ENCODE measurements around the gene CFAP90. TPM values are rescaled to one million over a fixed set of nuclear protein-coding genes. Genes with fewer than 3 reads are reported as not detected.

CFAP90 gene
- total RNA-seq, 1 donor from 2014 or later = 5.3 TPM

- Mint-ChIP-seq H3K36me3 (no peaks in the 10 kb centered on the region), H3K27ac (no peak overlapping the region), H3K9me3 (no peaks in the 10 kb centered on the region), H3K4me1 (ENCODE audit: unreplicated experiment) (no peaks in the 10 kb centered on the region), H3K4me3 (no peak overlapping the region), H3K27me3 (peaks cover 3% of the 10 kb centered on the region)
- DNase-seq (ENCODE audit: extremely low spot score, unreplicated experiment) = no peak
- TF ChIP-seq, protein P1, sequence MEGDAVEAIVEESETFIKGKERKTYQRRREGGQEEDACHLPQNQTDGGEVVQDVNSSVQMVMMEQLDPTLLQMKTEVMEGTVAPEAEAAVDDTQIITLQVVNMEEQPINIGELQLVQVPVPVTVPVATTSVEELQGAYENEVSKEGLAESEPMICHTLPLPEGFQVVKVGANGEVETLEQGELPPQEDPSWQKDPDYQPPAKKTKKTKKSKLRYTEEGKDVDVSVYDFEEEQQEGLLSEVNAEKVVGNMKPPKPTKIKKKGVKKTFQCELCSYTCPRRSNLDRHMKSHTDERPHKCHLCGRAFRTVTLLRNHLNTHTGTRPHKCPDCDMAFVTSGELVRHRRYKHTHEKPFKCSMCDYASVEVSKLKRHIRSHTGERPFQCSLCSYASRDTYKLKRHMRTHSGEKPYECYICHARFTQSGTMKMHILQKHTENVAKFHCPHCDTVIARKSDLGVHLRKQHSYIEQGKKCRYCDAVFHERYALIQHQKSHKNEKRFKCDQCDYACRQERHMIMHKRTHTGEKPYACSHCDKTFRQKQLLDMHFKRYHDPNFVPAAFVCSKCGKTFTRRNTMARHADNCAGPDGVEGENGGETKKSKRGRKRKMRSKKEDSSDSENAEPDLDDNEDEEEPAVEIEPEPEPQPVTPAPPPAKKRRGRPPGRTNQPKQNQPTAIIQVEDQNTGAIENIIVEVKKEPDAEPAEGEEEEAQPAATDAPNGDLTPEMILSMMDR (conservative IDR thresholded peaks at IDR 0.05) = no peak
Observed at GRCh38 chr5:7793895-7794294, 57.0 kb downstream of the CFAP90 start.

DNA sequence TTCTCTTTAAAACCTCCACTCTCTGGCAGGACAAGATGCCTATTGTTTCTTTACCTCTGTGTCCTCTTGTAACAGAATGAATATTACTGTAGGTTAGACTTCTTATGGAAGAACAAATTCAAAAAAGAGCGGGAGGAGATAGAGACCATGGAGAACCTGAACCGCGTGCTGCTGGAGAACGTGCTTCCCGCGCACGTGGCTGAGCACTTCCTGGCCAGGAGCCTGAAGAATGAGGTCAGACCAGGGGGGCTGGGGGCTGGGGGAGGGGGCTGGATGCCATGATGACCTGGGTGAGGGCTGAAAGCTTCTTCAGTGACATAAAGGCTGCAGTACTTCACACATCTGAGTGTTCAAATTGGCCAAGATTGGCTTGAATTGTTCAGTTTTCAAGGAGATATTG, 61.4 kb downstream of the CFAP90 start:
- no peak for DNase-seq (ENCODE audit: extremely low spot score, unreplicated experiment)
- H3K9me3 Mint-ChIP-seq = no peaks in the 10 kb centered on the region
- TF ChIP-seq, protein P1 (conservative IDR thresholded peaks at IDR 0.05) = no peak
- H3K36me3 Mint-ChIP-seq = no peaks in the 10 kb centered on the region
- no peak overlapping the region for H3K4me3 Mint-ChIP-seq
- no peak overlapping the region for H3K27ac Mint-ChIP-seq
- no peaks in the 10 kb centered on the region for H3K4me1 Mint-ChIP-seq (ENCODE audit: unreplicated experiment)
- H3K27me3 Mint-ChIP-seq = peaks cover 7% of the 10 kb centered on the region

GRCh38 chr5:7787770-7788169, 63.2 kb downstream of the CFAP90 start:
- Mint-ChIP-seq H3K4me3 (no peak overlapping the region), H3K27ac (no peak overlapping the region), H3K9me3 (no peaks in the 10 kb centered on the region), H3K27me3 (peaks cover 7% of the 10 kb centered on the region), H3K4me1 (ENCODE audit: unreplicated experiment) (no peaks in the 10 kb centered on the region), H3K36me3 (no peaks in the 10 kb centered on the region)
- TF ChIP-seq, protein P1 (conservative IDR thresholded peaks at IDR 0.05) = no peak
- DNase-seq (ENCODE audit: extremely low spot score, unreplicated experiment) = no peak

- Mint-ChIP-seq H3K4me3 (no peak overlapping the region), H3K36me3 (no peaks in the 10 kb centered on the region), H3K4me1 (ENCODE audit: unreplicated experiment) (peaks cover 7% of the 10 kb centered on the region), H3K9me3 (no peaks in the 10 kb centered on the region), H3K27me3 (peaks cover 10% of the 10 kb centered on the region), H3K27ac (no peak overlapping the region)
- TF ChIP-seq, protein P1 (conservative IDR thresholded peaks at IDR 0.05) = no peak
- no peak for DNase-seq (ENCODE audit: extremely low spot score, unreplicated experiment)
Observed at GRCh38 chr5:7784683-7785380, 66.1 kb downstream of the CFAP90 start.

- TF ChIP-seq, protein P1 (conservative IDR thresholded peaks at IDR 0.05) = no peak
- Mint-ChIP-seq H3K27me3 (peaks cover 20% of the 10 kb centered on the region), H3K27ac (no peak overlapping the region), H3K4me1 (ENCODE audit: unreplicated experiment) (peaks cover 16% of the 10 kb centered on the region), H3K36me3 (no peaks in the 10 kb centered on the region), H3K4me3 (no peak overlapping the region), H3K9me3 (no peaks in the 10 kb centered on the region)
- no peak for DNase-seq (ENCODE audit: extremely low spot score, unreplicated experiment)
Observed at GRCh38 chr5:7781899-7782298, 69.0 kb downstream of the CFAP90 start.

Other genes with a start within 250 kb of the CFAP90 start
- 7.3 and 10.7 TPM in 2 replicates for gene FASTKD3, start 17.9 kb upstream of the CFAP90 start, total RNA-seq (ENCODE audit: low replicate concordance)
- gene MTRR, start 18.0 kb upstream of the CFAP90 start, total RNA-seq (ENCODE audit: low replicate concordance) = 33.7 and 49.3 TPM in 2 replicates